OCI-LY1 (cell line): Measurements from ENCODE around the gene CPVL.

ENCODE experiments used
- H2AFZ ChIP-seq: fragments of 200-600 bp; sonication (generic), shearing (Covaris generic); 2 replicates; pipeline ENCODE4 v1.6.0; 2014; ENCODE audit warnings: antibody characterized with exemption, mild to moderate bottlenecking, low read length
- H3F3A ChIP-seq: fragments of 200-600 bp; sonication (generic), shearing (Covaris generic); 2 replicates; pipeline ENCODE4 v1.6.0; 2014; ENCODE audit warnings: mild to moderate bottlenecking, antibody characterized with exemption, low read length, moderate library complexity; ENCODE audit not compliant: insufficient read depth
- H3K27ac ChIP-seq: fragments of 200-600 bp; sonication (generic); 2 replicates; pipeline ENCODE4 v1.5.1; 2014; ENCODE audit warnings: low read length, mixed run types, mild to moderate bottlenecking, low read depth; ENCODE audit not compliant: poor library complexity, severe bottlenecking
- H3K27me3 ChIP-seq: fragments of 200-600 bp; sonication (generic); 2 replicates; pipeline ENCODE4 v1.6.0; 2014; ENCODE audit warnings: antibody characterized with exemption, mild to moderate bottlenecking, low read length, moderate library complexity; ENCODE audit not compliant: insufficient read depth
- H3K36me3 ChIP-seq: fragments of 200-600 bp; sonication (generic); 2 replicates; pipeline ENCODE4 v1.6.1; 2014; ENCODE audit warnings: mild to moderate bottlenecking, antibody characterized with exemption, low read length, moderate library complexity, mixed read lengths; ENCODE audit not compliant: insufficient read depth
- H3K4me1 ChIP-seq: fragments of 200-600 bp; sonication (generic); 2 replicates; pipeline ENCODE4 v1.5.1; 2014; ENCODE audit warnings: mild to moderate bottlenecking, low read length, moderate library complexity; ENCODE audit not compliant: insufficient read depth, severe bottlenecking
- H3K4me2 ChIP-seq: fragments of 200-600 bp; sonication (generic), shearing (Covaris generic); 2 replicates; pipeline ENCODE4 v1.6.1; 2014; ENCODE audit warnings: low read length
- H3K4me3 ChIP-seq: fragments of 200-600 bp; sonication (generic); 2 replicates; pipeline ENCODE4 v1.5.1; 2014; ENCODE audit warnings: low read length, low read depth, mild to moderate bottlenecking, mixed read lengths; ENCODE audit not compliant: poor library complexity, severe bottlenecking
- H3K79me2 ChIP-seq: fragments of 200-600 bp; shearing (Covaris generic); 2 replicates; pipeline ENCODE4 v1.6.1; 2016; ENCODE audit warnings: mixed run types, low read length, mixed read lengths; ENCODE audit not compliant: insufficient read depth
- H3K9ac ChIP-seq: fragments of 200-600 bp; sonication (generic), shearing (Covaris generic); 2 replicates; pipeline ENCODE4 v1.6.1; 2014; ENCODE audit warnings: mild to moderate bottlenecking, low read length, mixed read lengths
- H3K9me2 ChIP-seq: fragments of 200-600 bp; sonication (generic), shearing (Covaris generic); 2 replicates; pipeline ENCODE4 v1.6.1; 2014; ENCODE audit warnings: low read depth, mild to moderate bottlenecking, low read length, mixed read lengths
- H3K9me3 ChIP-seq: fragments of 200-600 bp; shearing (Covaris generic); 2 replicates; pipeline ENCODE4 v1.6.1; 2014; ENCODE audit warnings: low read length, mixed read lengths
- H4K20me1 ChIP-seq: fragments of 200-600 bp; sonication (generic), shearing (Covaris generic); 2 replicates; pipeline ENCODE4 v1.6.0; 2016; ENCODE audit warnings: mild to moderate bottlenecking, low read length; ENCODE audit not compliant: insufficient read depth
- CTCF ChIP-seq: fragments of 200-600 bp; sonication (generic), shearing (Covaris generic); IDR thresholded peaks from 2 replicates; pipeline ENCODE4 v1.5.1; 2017; ENCODE audit warnings: mild to moderate bottlenecking, antibody characterized with exemption, low read length, moderate library complexity, mixed read lengths
- EZH2 ChIP-seq: fragments of 200-600 bp; sonication (generic), shearing (Covaris generic); IDR thresholded peaks from 2 replicates; pipeline ENCODE4 v1.8.0; 2017; ENCODE audit warnings: borderline replicate concordance, mixed run types, mild to moderate bottlenecking, antibody characterized with exemption, low read length, moderate library complexity, mixed read lengths

The CPVL gene

GRCh38 chr7:29122759-29123158, 23.6 kb downstream of the CPVL start:
- no peaks in the 10 kb centered on the region for H4K20me1 ChIP-seq
- no peaks in the 10 kb centered on the region for H3K9me2 ChIP-seq
- H3K27me3 ChIP-seq, result no peaks in the 10 kb centered on the region; the same call in 1 of the 2 replicates
- no peaks in the 10 kb centered on the region for H3K9me3 ChIP-seq
- no peak overlapping the region for H3K27ac ChIP-seq
- no peaks in the 10 kb centered on the region for H3K36me3 ChIP-seq
- H2AFZ ChIP-seq, result no peak overlapping the region
- no peaks in the 10 kb centered on the region for H3K4me1 ChIP-seq
- no peaks in the 10 kb centered on the region for H3F3A ChIP-seq
- no peak overlapping the region for H3K4me3 ChIP-seq
- no peak overlapping the region for H3K4me2 ChIP-seq
- H3K9ac ChIP-seq, result no peak overlapping the region
- H3K79me2 ChIP-seq, result no peaks in the 10 kb centered on the region
- TF ChIP-seq EZH2 (no peak), CTCF (no peak)

GRCh38 chr7:29122081-29122480, 24.3 kb downstream of the CPVL start:
- Histone ChIP-seq H3K36me3 (no peaks in the 10 kb centered on the region), H3F3A (no peaks in the 10 kb centered on the region), H3K4me3 (no peak overlapping the region), H4K20me1 (no peaks in the 10 kb centered on the region), H3K9ac (no peak overlapping the region), H3K9me2 (no peaks in the 10 kb centered on the region), H3K9me3 (no peaks in the 10 kb centered on the region), H2AFZ (no peak overlapping the region), H3K27ac (no peak overlapping the region), H3K4me2 (no peak overlapping the region), H3K79me2 (no peaks in the 10 kb centered on the region), H3K4me1 (no peaks in the 10 kb centered on the region), H3K27me3 (no peaks in the 10 kb centered on the region; the same call in 1 of the 2 replicates)
- TF ChIP-seq CTCF (no peak), EZH2 (no peak)

GRCh38 chr7:29120955-29121354, 25.4 kb downstream of the CPVL start:
- Histone ChIP-seq H3K4me2 (no peak overlapping the region), H3K36me3 (no peaks in the 10 kb centered on the region), H3K27ac (no peak overlapping the region), H3K79me2 (no peaks in the 10 kb centered on the region), H3K9me2 (no peaks in the 10 kb centered on the region), H3K4me1 (no peaks in the 10 kb centered on the region), H3K9me3 (no peaks in the 10 kb centered on the region), H3K9ac (no peak overlapping the region), H3K27me3 (no peaks in the 10 kb centered on the region; the same call in 1 of the 2 replicates), H2AFZ (no peak overlapping the region), H3F3A (no peaks in the 10 kb centered on the region), H3K4me3 (no peak overlapping the region), H4K20me1 (no peaks in the 10 kb centered on the region)
- TF ChIP-seq CTCF (no peak), EZH2 (no peak)
